Gastroesophageal sphincter (tissue), 4 donors: ENCODE results near the gene EEFSEC. TPM values are rescaled to one million over a fixed set of nuclear protein-coding genes. Genes with fewer than 3 reads are reported as not detected.

ENCODE experiments used
- ATAC-seq: fragments of 150-250 bp; one replicate; pipeline ENCODE4 v1.9.1; 2016; ENCODE audit warnings: mild to moderate bottlenecking, moderate library complexity
- H3K27ac ChIP-seq, 4 donors: fragments of 200-600 bp; sonication (generic) in 3 of 4; 1 replicate in 3 of 4; 2 replicates in 1 of 4; pipeline ENCODE4 v1.5.1; 2016 to 2019
- H3K27me3 ChIP-seq: fragments of 200-600 bp; sonication (generic); one replicate; pipeline ENCODE4 v1.5.1; 2019
- H3K36me3 ChIP-seq, 2 donors: fragments of 200-600 bp; sonication (generic); one replicate each; pipeline ENCODE4 v1.5.1; 2019; ENCODE audit warnings: control low read depth in 1 of 2
- H3K4me1 ChIP-seq, 3 donors: fragments of 200-600 bp; sonication (generic); 1 replicate in 2 of 3; 2 replicates in 1 of 3; pipeline ENCODE4 v1.5.1; 2016 to 2019; ENCODE audit warnings: control low read depth in 2 of 3
- H3K4me3 ChIP-seq, 2 donors: fragments of 200-600 bp; sonication (generic); one replicate each; pipeline ENCODE4 v1.5.1; 2019; ENCODE audit warnings: mild to moderate bottlenecking in 1 of 2, moderate library complexity in 1 of 2
- H3K9me3 ChIP-seq, 3 donors: fragments of 200-600 bp; sonication (generic); one replicate each; pipeline ENCODE4 v1.5.1; 2017 to 2019; ENCODE audit warnings: control low read depth in 2 of 3
- EP300 ChIP-seq: sonication (generic); formaldehyde crosslinking; IDR thresholded peaks from one replicate; pipeline ENCODE4 v1.6.1; 2017; ENCODE audit warnings: antibody characterized with exemption, mild to moderate bottlenecking
- POLR2A ChIP-seq, 2 donors: fragments of 450-650 bp; IDR thresholded peaks; one replicate each; pipeline ENCODE4 v1.6.1; 2017; ENCODE audit warnings: antibody characterized with exemption in 2 of 2, mild to moderate bottlenecking in 2 of 2, moderate library complexity in 1 of 2
- POLR2AphosphoS5 ChIP-seq: sonication (generic); formaldehyde crosslinking; IDR thresholded peaks from one replicate; pipeline ENCODE4 v1.6.1; 2017; ENCODE audit warnings: antibody characterized with exemption
- WGBS, 2 donors: methylation state at CpG; one replicate each; pipeline ENCODE4 v1.1.5; 2018; ENCODE audit warnings: low coverage in 1 of 2; 5-methylcytosine and 5-hydroxymethylcytosine counted together
- total RNA-seq, 4 donors: library from RNA; depleted of rRNA; stranded (reverse); fragments of >200 nt; gene quantifications; one replicate each; pipeline ENCODE4 v1.1.0, GENCODE V29; 2016
- TF ChIP-seq, protein P1 (sequence below), 4 experiments: fragments of 200-600 bp in 2 of 4; fragments of 450-650 bp in 2 of 4; sonication (generic) in 1 of 4; IDR thresholded peaks; one replicate each; pipeline ENCODE4 v1.5.1; 2017 to 2019; ENCODE audit warnings: antibody characterized with exemption in 4 of 4, mild to moderate bottlenecking in 2 of 4, moderate library complexity in 2 of 4

Gene EEFSEC
- total RNA-seq, 4 donors from 2014 or later, result 5.8 to 16.5 (median 11.4) TPM

DNA sequence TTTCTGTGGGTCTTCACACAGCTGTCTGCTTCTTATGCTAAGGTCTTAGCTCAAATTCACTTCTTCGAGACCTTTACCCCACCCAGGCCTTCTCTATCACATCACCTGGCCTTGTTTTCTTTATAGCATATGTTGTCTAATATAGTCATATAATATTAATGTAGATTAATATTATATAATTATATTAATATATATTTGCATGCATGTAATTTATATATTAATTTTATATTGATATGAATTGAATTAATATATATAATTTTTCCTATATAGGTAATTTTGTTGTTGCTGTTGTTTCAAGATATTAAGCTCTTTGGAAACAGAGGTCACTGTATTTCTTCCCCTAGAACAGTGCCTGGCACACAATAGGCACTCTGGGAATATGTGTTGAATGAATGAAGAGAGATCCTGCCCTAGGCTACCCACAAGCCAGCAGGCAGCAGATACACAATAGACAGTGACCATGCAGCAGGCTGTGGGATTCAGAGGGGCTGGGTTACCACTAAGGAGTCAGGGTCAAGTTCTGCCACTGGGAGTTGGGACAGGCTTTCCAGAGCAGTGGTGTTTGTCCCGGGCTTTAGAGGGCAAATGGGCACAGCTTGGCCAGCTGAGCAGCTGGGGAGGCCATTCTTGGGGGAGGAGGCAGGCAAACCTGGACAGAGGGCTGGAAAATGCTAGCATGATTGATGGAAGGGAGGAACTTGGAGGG is 187.1 kb downstream of the EEFSEC start:
- Histone ChIP-seq H3K4me1 (no peaks in the 10 kb centered on the region), H3K4me3 (no peak overlapping the region), H3K9me3 (no peaks in the 10 kb centered on the region), H3K27ac (no peak overlapping the region), H3K27me3 (no peaks in the 10 kb centered on the region), H3K36me3 (peaks cover 0 to 47% of the 10 kb centered on the region in 2 donors)
- no peak for ATAC-seq
- TF ChIP-seq EP300, result no peak
- no peak for TF ChIP-seq POLR2A (IDR thresholded peaks at IDR 0.05)
- TF ChIP-seq, protein P1, sequence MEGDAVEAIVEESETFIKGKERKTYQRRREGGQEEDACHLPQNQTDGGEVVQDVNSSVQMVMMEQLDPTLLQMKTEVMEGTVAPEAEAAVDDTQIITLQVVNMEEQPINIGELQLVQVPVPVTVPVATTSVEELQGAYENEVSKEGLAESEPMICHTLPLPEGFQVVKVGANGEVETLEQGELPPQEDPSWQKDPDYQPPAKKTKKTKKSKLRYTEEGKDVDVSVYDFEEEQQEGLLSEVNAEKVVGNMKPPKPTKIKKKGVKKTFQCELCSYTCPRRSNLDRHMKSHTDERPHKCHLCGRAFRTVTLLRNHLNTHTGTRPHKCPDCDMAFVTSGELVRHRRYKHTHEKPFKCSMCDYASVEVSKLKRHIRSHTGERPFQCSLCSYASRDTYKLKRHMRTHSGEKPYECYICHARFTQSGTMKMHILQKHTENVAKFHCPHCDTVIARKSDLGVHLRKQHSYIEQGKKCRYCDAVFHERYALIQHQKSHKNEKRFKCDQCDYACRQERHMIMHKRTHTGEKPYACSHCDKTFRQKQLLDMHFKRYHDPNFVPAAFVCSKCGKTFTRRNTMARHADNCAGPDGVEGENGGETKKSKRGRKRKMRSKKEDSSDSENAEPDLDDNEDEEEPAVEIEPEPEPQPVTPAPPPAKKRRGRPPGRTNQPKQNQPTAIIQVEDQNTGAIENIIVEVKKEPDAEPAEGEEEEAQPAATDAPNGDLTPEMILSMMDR (IDR thresholded peaks at IDR 0.05), result no peak
- TF ChIP-seq POLR2AphosphoS5, result no peak
- WGBS, 2 donors, result 100% methylated on average over 1 of the region's 2 CpGs

DNA sequence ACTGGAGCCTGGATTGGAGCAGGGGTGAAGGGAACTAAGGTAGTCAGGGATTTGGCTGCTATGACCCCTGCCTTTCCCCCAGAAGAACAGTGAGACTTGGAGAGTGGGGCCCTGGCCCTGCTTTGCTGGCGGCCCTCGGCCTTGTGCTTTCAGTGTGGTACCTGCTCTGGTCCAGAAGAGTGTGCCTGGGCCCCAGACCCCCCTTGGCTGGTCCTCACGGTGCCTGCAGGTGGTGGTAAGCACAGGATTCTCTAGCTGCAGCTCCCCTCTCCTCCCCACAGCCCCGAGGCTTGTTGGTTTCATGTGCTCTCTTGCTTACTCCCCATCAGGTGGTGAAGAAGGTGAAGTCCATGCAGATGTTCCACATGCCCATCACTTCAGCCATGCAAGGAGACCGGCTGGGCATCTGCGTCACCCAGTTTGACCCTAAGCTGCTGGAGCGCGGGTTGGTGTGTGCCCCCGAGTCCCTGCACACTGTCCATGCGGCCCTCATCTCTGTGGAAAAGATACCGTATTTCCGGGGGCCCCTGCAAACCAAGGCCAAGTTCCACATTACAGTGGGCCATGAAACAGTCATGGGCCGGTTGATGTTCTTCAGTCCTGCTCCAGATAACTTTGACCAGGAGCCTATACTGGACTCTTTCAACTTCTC is 187.7 kb downstream of the EEFSEC start:
- TF ChIP-seq EP300 (no peak), POLR2A (IDR thresholded peaks at IDR 0.05) (no peak), POLR2AphosphoS5 (no peak)
- TF ChIP-seq, protein P1 (IDR thresholded peaks at IDR 0.05), result no peak
- H3K27ac ChIP-seq, result no peak overlapping the region
- no peaks in the 10 kb centered on the region for H3K27me3 ChIP-seq
- no peaks in the 10 kb centered on the region for H3K9me3 ChIP-seq
- no peaks in the 10 kb centered on the region for H3K4me1 ChIP-seq
- 92 to 100% methylated on average over 1 to 2 of the region's 13 CpGs for WGBS, 2 donors
- peaks cover 0 to 47% of the 10 kb centered on the region in 2 donors for H3K36me3 ChIP-seq
- no peak for ATAC-seq
- H3K4me3 ChIP-seq, result no peak overlapping the region

DNA sequence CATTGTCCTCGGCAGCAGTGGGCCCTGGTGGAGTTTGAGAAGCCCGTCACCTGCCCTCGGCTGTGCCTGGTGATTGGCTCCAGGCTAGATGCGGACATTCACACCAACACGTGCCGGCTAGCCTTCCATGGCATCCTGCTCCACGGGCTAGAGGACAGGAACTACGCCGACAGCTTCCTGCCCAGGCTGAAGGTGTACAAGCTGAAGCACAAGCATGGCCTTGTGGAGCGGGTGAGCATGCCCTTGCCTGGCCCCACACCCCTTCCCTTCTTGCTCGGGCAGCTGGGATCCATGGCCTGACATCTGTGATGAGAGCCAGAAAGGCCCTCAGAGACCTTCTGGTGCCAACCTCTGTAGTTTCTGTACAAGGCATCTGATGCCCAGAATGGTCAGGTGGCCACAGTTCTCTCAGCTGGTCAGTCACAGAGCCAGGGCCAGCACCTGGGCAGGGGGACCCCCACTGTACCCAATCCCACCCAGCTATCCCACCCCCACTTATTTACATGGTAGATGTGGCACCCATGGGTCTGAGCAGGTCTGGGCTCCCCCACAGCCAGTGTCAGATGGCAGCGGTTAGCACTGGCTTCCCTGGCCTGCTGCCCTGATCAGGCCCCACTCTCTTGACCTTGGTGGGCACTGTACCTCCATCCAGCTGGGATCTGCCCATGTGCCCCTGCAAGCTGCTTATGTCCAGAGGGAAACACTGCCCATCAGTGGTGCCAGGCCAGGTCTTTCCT is 188.5 kb downstream of the EEFSEC start:
- no peak for ATAC-seq
- H3K4me3 ChIP-seq, result no peak overlapping the region
- no peaks in the 10 kb centered on the region for H3K4me1 ChIP-seq
- no peaks in the 10 kb centered on the region for H3K9me3 ChIP-seq
- peaks cover 0 to 47% of the 10 kb centered on the region in 2 donors for H3K36me3 ChIP-seq
- no peak overlapping the region for H3K27ac ChIP-seq
- no peaks in the 10 kb centered on the region for H3K27me3 ChIP-seq
- WGBS, 2 donors, result 87 to 96% methylated on average over 3 to 7 of the region's 12 CpGs
- TF ChIP-seq, protein P1 (IDR thresholded peaks at IDR 0.05), result no peak
- no peak for TF ChIP-seq POLR2AphosphoS5
- TF ChIP-seq POLR2A (IDR thresholded peaks at IDR 0.05), result no peak

DNA sequence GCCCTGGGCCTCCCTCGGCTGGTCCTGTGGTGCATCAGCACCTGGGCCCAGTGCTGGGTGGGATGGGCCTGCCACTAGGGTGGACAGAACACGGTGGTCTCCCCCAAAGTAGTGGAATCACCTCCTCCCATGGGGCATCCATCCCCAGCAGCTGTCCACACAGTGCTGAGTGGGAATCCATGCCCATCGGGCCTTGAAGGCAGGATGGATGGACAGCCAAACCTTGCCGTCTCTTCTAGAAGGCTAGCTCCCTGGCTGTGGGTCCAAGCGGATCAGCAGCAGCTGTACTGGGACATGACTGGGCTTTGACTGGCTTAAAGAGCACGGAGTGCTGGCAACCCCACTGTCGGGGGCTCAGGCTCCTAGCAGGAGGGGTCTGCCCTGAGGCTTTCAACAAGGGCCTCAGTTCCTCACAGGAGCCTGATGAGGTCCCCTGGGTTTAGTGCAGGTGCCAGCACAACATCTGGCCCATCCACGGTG is 189.5 kb downstream of the EEFSEC start:
- H3K4me3 ChIP-seq, result no peak overlapping the region
- H3K4me1 ChIP-seq, result no peaks in the 10 kb centered on the region
- H3K9me3 ChIP-seq, result no peaks in the 10 kb centered on the region
- ATAC-seq, result no peak
- H3K36me3 ChIP-seq, result peaks cover 0 to 38% of the 10 kb centered on the region in 2 donors
- H3K27me3 ChIP-seq, result no peaks in the 10 kb centered on the region
- TF ChIP-seq, protein P1 (IDR thresholded peaks at IDR 0.05), result no peak
- no peak for TF ChIP-seq POLR2A (IDR thresholded peaks at IDR 0.05)
- TF ChIP-seq POLR2AphosphoS5, result no peak
- no peak for TF ChIP-seq EP300
- WGBS, 2 donors, result 77 to 80% methylated on average over 1 to 2 of the region's 8 CpGs
- no peak overlapping the region for H3K27ac ChIP-seq
